ENCODE measurements around the gene ALG14. TPM values are rescaled to one million over a fixed set of nuclear protein-coding genes. Genes with fewer than 3 reads are reported as not detected.
A peak's percentile ranks its signal among the peaks of the same experiment; 100 is the strongest.

Gene ALG14
- total RNA-seq, 2 donors from 2014 or later, result 11.4 to 19.4 TPM

GRCh38 chr1:95086949-95087533 lies 14.3 kb upstream of the ALG14 start:
- no peak for DNase-seq
- Histone ChIP-seq H3K4me1 (no peaks in the 10 kb centered on the region), H3K36me3 (no peaks in the 10 kb centered on the region), H3K4me3 (no peak overlapping the region), H3K9me3 (no peaks in the 10 kb centered on the region), H3K27ac (no peak overlapping the region), H3K9ac (ENCODE audit: low read depth in 2 of 2, low read length in 2 of 2) (no peak overlapping the region), H3K27me3 (no peaks in the 10 kb centered on the region)
- intact Hi-C loops (cut with DNase I), result no loop called here
- TF ChIP-seq CTCF (IDR thresholded peaks at IDR 0.05), result no peak

DNA sequence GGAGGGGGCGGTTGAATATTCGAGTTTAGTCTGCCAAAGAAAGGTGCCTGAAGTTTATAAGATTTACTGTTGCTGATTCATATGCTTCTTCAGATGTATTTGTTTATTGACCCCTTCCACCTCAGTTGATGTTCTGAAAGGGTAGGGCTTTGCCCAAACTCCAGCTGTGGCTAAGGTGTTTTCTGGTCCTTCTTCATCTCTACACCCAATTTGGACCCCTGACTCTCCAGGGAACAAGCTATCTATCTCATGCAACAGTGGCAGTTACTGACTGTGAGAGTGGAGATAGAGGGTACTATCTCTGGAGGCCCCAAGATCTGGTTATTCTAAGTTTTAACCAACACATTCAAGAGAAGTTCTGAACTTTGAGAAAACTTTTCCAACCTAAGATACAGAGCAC lies 12.6 kb upstream of the ALG14 start:
- Histone ChIP-seq H3K36me3 (no peaks in the 10 kb centered on the region), H3K4me3 (no peak overlapping the region), H3K27ac (no peak overlapping the region), H3K9ac (ENCODE audit: low read depth in 2 of 2, low read length in 2 of 2) (no peak overlapping the region), H3K9me3 (no peaks in the 10 kb centered on the region), H3K4me1 (no peaks in the 10 kb centered on the region), H3K27me3 (no peaks in the 10 kb centered on the region)
- TF ChIP-seq CTCF (IDR thresholded peaks at IDR 0.05), result no peak
- DNase-seq, result no peak
- intact Hi-C loops (cut with DNase I), result no loop called here

GRCh38 chr1:95084317-95085176 lies 11.8 kb upstream of the ALG14 start:
- intact Hi-C loops (cut with DNase I), result no loop called here
- peak; percentile 47 for TF ChIP-seq CTCF (IDR thresholded peaks at IDR 0.05)
- DNase-seq, result peak; percentile 40
- no peak overlapping the region for H3K9ac ChIP-seq (ENCODE audit: low read depth in 2 of 2, low read length in 2 of 2)
- no peak overlapping the region for H3K4me3 ChIP-seq
- no peaks in the 10 kb centered on the region for H3K9me3 ChIP-seq
- no peaks in the 10 kb centered on the region for H3K36me3 ChIP-seq
- peak overlapping the region; percentile 64 for H3K27ac ChIP-seq
- no peaks in the 10 kb centered on the region for H3K27me3 ChIP-seq
- no peaks in the 10 kb centered on the region for H3K4me1 ChIP-seq

DNA sequence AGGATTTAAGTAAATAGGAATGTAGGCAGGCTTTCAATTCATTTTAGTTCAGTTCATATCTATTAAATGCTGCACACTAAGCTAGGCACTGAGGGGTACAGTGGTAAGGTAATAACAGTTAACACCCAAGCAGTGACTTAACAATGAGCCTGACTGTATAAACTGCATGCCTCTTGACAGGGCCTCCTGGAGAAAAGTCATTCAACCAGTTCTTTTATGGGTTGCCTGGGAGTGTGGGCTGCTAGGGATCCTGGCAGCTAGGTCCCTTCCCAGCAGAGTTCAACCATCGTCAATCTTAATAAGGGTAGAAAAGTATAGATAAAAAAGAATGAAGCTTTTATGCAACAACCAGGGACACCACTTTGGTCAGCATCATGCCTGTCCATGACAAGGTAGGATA lies 8.1 kb upstream of the ALG14 start:
- H3K27me3 ChIP-seq, result no peaks in the 10 kb centered on the region
- DNase-seq, result no peak
- no peaks in the 10 kb centered on the region for H3K4me1 ChIP-seq
- H3K4me3 ChIP-seq, result no peak overlapping the region
- H3K27ac ChIP-seq, result no peak overlapping the region
- no peak for TF ChIP-seq CTCF (IDR thresholded peaks at IDR 0.05)
- no peaks in the 10 kb centered on the region for H3K36me3 ChIP-seq
- H3K9me3 ChIP-seq, result no peaks in the 10 kb centered on the region
- intact Hi-C loops (cut with DNase I), result no loop called here
- H3K9ac ChIP-seq (ENCODE audit: low read depth in 2 of 2, low read length in 2 of 2), result no peak overlapping the region

DNA sequence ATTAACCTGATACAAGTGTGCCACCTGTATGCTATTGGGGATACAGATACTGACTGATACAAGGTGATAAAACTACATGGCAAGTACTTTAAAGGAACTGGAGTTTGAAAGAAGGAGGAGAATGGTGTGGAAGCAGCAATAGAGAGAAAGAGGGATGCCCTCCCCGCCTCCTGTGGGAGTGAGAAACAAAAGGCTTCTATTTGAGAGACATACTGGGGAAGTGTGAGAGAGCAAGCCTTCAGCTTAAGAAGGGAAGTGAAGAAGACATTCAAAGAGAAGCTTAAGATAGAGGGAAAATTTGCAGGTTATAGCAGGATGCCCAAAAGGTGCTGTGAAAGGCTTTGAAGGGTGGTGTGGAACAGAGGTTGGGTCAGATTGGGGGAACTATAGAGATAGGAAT lies 7.7 kb upstream of the ALG14 start:
- Histone ChIP-seq H3K4me1 (no peaks in the 10 kb centered on the region), H3K27me3 (no peaks in the 10 kb centered on the region), H3K9ac (ENCODE audit: low read depth in 2 of 2, low read length in 2 of 2) (no peak overlapping the region), H3K27ac (no peak overlapping the region), H3K4me3 (no peak overlapping the region), H3K36me3 (no peaks in the 10 kb centered on the region), H3K9me3 (no peaks in the 10 kb centered on the region)
- no peak for TF ChIP-seq CTCF (IDR thresholded peaks at IDR 0.05)
- DNase-seq, result no peak
- intact Hi-C loops (cut with DNase I), result no loop called here

All from colonic mucosa (tissue), 4 donors.